ENCODE measurements around the gene NLRP11.

NLRP11 gene

DNA sequence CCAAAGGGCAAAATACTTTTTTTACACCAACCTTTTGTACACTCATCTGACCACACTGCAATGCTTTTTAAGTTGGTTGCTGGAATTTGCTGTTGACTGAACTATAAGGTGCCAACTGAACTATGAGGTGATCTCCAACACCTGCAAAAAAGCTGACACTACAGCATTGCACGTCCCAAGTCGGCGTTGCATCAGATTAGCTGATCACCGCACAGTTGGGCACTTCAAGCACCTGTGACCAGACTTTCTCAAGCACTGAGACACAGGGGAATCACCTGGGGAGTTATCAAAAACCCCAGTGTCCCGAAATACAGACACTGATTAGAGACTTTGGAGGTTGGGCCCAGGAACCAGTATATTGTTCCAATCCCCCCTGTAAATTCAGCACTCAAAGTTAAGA is 1.1 kb downstream of the NLRP11 start:
- TF ChIP-seq CTCF (conservative IDR thresholded peaks at IDR 0.05; ENCODE audit: low read depth, low read length): no peak
- H3K4me3 ChIP-seq (ENCODE audit: low read length): no peak overlapping the region
- DNase-seq (ENCODE audit: low read depth): no peak

- DNase-seq (ENCODE audit: low read depth): no peak
- TF ChIP-seq CTCF (conservative IDR thresholded peaks at IDR 0.05; ENCODE audit: low read depth, low read length): no peak
- H3K4me3 ChIP-seq (ENCODE audit: low read length): no peak overlapping the region
Measured at GRCh38 chr19:55820037-55820436, 11.8 kb downstream of the NLRP11 start.

DNA sequence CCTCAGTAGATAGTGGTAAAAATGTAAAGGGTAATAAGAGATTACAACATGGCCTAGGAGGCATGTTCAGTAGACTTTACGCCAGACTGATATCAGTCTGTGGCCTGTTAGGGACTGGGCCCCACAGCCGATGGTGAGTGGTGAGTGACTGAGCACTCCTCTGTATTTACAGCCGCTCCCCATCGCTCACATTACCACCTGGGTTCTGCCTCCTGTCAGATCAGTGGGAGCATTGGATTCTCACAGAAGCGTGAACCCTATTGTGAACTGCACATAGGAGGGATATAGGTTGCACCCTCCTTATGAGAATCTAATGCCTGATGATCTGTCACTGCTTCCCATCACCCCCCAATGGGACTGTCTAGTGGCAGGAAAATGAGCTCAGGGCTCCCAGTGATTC is 17.9 kb downstream of the NLRP11 start:
- no peak overlapping the region for H3K4me3 ChIP-seq (ENCODE audit: low read length)
- no peak for DNase-seq (ENCODE audit: low read depth)
- no peak for TF ChIP-seq CTCF (conservative IDR thresholded peaks at IDR 0.05; ENCODE audit: low read depth, low read length)

DNA sequence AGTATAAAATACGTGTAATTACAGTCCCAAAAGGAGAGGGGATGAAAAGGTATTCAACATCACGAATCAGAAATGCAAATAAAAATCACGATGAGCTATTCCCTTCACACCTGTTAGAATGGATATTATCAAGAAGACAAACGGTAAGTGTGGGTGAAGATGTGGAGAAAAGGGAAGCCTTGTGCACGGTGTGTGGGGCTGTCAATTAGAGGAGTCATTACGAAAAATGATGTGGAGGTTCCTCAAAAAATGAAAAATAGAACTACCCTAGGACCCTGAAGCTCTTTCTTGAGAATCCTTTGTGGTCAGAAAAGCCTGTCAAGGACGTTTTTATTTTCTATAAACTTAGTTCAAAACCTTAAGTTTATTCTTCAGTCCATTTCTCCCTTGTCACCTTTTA is 19.4 kb downstream of the NLRP11 start:
- TF ChIP-seq CTCF (conservative IDR thresholded peaks at IDR 0.05; ENCODE audit: low read depth, low read length): no peak
- no peak for DNase-seq (ENCODE audit: low read depth)
- no peak overlapping the region for H3K4me3 ChIP-seq (ENCODE audit: low read length)

DNA sequence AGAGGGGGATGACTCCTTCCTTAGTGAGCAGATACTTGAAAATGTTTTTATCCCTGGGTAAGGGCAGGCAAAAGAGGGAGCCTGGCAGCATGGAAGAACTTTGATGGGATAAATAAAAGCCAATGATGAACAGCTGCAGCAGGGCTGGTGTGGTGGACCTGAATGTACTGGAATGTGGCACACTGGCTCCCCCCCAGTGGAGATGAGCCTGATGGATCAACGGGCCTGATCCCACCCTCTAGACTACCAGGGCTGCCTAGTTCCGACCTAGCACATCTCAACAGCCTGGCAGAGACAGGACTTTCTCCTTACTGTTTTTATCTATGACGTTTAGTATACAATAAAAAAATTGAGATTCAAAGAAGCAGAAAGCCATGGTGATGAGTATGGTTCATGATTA is 20.5 kb downstream of the NLRP11 start:
- TF ChIP-seq CTCF (conservative IDR thresholded peaks at IDR 0.05; ENCODE audit: low read depth, low read length): no peak
- H3K4me3 ChIP-seq (ENCODE audit: low read length): no peak overlapping the region
- no peak for DNase-seq (ENCODE audit: low read depth)

DNA sequence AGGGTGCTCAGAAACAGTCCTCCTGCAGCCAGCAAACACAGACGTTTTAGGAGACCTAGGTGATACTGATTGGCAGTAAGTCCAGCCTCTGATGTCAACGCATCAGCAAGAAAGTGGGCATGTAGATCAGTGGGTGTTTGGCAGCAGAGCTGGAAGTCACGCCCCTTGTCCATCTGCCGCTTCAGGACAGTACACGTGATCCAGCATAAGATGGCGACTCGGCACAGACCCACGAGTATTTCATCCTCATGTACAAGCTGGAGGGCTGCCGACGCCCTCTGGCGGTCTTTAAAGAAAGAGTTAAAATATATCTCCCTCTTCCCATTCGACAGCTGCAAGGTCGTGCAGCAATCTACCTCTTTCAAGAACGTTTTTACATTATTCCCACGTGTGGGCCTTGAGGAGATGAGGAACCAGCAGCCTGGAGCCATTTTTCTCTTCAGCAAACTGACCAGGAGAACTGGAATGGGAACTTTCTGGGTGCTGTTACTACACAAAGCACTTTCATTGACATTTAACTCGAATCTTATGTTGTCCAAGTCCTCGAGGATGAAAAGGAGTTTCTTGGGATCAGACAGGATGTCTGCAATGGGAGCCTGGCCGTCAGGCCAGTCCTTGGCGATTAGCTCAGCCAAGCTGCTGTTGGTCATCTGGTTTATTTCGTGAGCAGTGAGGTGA is 22.3 kb downstream of the NLRP11 start:
- no peak for DNase-seq (ENCODE audit: low read depth)
- H3K4me3 ChIP-seq (ENCODE audit: low read length): no peak overlapping the region
- no peak for TF ChIP-seq CTCF (conservative IDR thresholded peaks at IDR 0.05; ENCODE audit: low read depth, low read length)

GRCh38 chr19:55802281-55802680 is 29.5 kb downstream of the NLRP11 start:
- H3K4me3 ChIP-seq (ENCODE audit: low read length): no peak overlapping the region
- no peak for DNase-seq (ENCODE audit: low read depth)
- TF ChIP-seq CTCF (conservative IDR thresholded peaks at IDR 0.05; ENCODE audit: low read depth, low read length): no peak
